Memory B cell (primary cell): ENCODE data around the gene TSSK6.

ENCODE experiments used
- ATAC-seq: fragments of 150-1000 bp; cut with Tn5 transposase; 2 replicates; pipeline ENCODE4 v1.10.0; 2021; ENCODE audit warnings: low read depth, mild to moderate bottlenecking, moderate library complexity
- DNase-seq, 2 donors: peaks; one replicate each; pipeline ENCODE4 v3.0.0; 2022; ENCODE audit warnings: low spot score in 2 of 2
- H3K27ac Mint-ChIP-seq: one replicate; pipeline ENCODE4 v1.8.0; 2022; ENCODE audit warnings: mild to moderate bottlenecking, moderate library complexity, mixed read lengths
- H3K27me3 Mint-ChIP-seq: one replicate; pipeline ENCODE4 v1.8.0; 2022; ENCODE audit warnings: mixed read lengths
- H3K36me3 Mint-ChIP-seq: one replicate; pipeline ENCODE4 v1.8.0; 2022; ENCODE audit warnings: mild to moderate bottlenecking, mixed read lengths
- H3K4me1 Mint-ChIP-seq: one replicate; pipeline ENCODE4 v1.8.0; 2022; ENCODE audit warnings: mixed read lengths
- H3K4me3 Mint-ChIP-seq: one replicate; pipeline ENCODE4 v1.8.0; 2022; ENCODE audit warnings: mild to moderate bottlenecking, moderate library complexity, mixed read lengths
- H3K9me3 Mint-ChIP-seq: one replicate; pipeline ENCODE4 v1.8.0; 2022; ENCODE audit warnings: mixed read lengths

Gene TSSK6

DNA sequence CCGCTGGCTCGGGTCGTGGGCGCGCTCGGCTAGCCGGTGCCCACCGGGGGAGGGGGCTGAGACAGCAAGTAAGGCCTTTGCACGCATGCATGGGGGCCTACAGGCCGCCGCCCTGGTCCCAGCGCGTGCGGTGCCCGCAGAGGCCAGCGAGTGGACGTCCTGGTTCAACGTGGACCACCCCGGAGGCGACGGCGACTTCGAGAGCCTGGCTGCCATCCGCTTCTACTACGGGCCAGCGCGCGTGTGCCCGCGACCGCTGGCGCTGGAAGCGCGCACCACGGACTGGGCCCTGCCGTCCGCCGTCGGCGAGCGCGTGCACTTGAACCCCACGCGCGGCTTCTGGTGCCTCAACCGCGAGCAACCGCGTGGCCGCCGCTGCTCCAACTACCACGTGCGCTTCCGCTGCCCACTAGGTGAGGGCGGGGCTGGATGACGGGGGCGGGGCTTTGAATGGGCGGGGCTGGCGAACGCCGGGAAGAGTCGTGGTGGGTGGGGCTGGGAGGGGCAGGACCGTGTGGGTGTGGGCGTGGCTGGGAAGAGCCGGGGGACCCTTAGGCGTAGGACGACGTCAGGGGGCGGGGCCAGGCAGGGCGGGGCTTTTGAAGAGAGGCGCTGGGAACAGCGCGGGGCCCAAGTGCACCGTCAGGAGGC is 24.8 kb upstream of the TSSK6 start:
- no peaks in the 10 kb centered on the region for H3K36me3 Mint-ChIP-seq
- H3K4me1 Mint-ChIP-seq, result peaks cover 17% of the 10 kb centered on the region
- peak overlapping the region; percentile 62 for H3K4me3 Mint-ChIP-seq
- DNase-seq (peak in 1 of 2 donors; percentile 25), ATAC-seq (peak; percentile 30)
- H3K27ac Mint-ChIP-seq, result no peak overlapping the region
- no peaks in the 10 kb centered on the region for H3K9me3 Mint-ChIP-seq
- H3K27me3 Mint-ChIP-seq, result peaks cover 23% of the 10 kb centered on the region

DNA sequence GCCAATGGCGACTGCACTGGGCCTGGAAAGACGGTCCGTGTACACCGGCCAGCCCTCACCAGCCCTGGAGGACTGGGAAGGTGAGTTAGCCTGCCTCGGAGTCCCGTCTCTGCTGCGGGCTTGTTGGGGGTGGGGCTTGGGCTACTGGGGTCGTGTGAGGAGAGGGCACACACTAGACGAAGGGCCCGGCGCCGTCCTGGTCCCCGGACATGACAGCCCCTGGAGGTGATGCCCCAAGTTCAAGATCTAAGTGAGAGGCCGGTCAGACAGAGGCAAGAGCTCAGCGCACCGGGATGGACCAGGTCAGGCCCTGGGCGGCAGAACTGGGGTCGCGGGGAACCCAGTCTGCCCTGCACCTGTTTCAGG is 24.3 kb upstream of the TSSK6 start:
- no peak for ATAC-seq
- H3K4me3 Mint-ChIP-seq, result peak overlapping the region; percentile 11
- peaks cover 17% of the 10 kb centered on the region for H3K4me1 Mint-ChIP-seq
- no peak for DNase-seq
- H3K27ac Mint-ChIP-seq, result no peak overlapping the region
- H3K36me3 Mint-ChIP-seq, result no peaks in the 10 kb centered on the region
- H3K27me3 Mint-ChIP-seq, result peaks cover 23% of the 10 kb centered on the region
- H3K9me3 Mint-ChIP-seq, result no peaks in the 10 kb centered on the region

DNA sequence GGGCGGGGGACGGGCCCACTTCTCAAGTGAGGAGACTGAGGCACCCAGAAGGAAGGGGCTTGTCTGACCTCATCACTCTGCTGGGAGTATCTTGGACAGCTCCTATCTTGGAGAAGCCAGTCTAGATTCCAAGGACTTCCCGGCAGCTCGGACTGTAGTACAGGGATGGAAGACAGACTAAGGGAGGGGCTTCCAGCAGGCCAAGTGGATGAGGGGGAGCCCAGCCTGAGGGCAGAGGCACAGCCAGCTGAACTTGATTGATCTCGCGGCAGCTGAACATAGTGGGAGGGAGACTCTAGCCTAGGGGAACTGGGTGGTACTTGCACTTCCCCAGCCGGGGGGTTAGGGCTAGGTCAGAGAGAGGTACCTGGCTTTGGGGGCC is 23.4 kb upstream of the TSSK6 start:
- no peak overlapping the region for H3K27ac Mint-ChIP-seq
- no peaks in the 10 kb centered on the region for H3K9me3 Mint-ChIP-seq
- no peaks in the 10 kb centered on the region for H3K36me3 Mint-ChIP-seq
- H3K27me3 Mint-ChIP-seq, result peaks cover 23% of the 10 kb centered on the region
- H3K4me3 Mint-ChIP-seq, result peak overlapping the region; percentile 57
- H3K4me1 Mint-ChIP-seq, result peaks cover 20% of the 10 kb centered on the region
- DNase-seq (no peak), ATAC-seq (no peak)

DNA sequence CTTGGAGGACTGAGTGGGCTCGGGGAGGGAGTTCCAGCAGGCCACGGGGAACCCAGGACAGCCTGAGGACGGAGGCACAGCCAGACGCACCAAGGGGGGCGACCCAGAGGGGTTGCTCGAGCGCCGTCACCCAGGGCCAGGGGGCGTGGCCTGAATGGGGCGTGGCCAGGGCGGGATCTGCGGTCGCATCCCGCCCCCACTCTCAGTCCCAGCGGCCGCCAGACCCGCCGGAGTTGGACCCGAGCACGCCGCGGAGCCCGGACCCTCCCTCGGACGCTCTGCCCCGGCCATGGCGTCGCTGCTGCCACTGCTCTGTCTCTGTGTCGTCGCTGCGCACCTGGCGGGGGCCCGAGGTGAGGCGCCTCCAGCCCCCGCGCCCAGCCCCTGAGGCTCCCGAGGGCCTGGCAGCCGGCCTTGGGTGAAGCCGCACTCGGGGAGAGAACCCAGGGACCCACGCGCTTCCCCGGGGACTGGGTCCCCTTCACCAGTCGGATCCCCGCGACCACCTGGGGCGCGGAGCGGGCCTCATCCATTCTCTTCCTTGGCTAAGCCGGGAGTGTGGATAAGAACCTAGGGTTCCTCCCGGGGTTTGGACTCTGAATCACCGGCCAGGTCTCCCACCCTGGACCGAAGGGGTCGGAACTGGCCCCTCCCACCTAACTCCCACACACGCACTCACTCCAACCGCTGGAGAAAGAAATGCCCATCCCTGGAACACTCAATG is 22.9 kb upstream of the TSSK6 start, which contains the start of gene CILP2:
Gene CILP2, plus strand, starts transcription at position 205 of the 724 bp plus-strand sequence. Its CDS starts 85 bp downstream, at position 290.
- Mint-ChIP-seq H3K4me3 (peak within 1 kb of the TSS; percentile 76), H3K36me3 (no peaks in the 10 kb centered on the region), H3K27ac (no peak within 1 kb of the TSS), H3K4me1 (peaks cover 20% of the 10 kb centered on the region), H3K9me3 (no peaks in the 10 kb centered on the region), H3K27me3 (peaks cover 20% of the 10 kb centered on the region)
- DNase-seq (peak; percentile 45 to 56), ATAC-seq (peak; percentile 41)

DNA sequence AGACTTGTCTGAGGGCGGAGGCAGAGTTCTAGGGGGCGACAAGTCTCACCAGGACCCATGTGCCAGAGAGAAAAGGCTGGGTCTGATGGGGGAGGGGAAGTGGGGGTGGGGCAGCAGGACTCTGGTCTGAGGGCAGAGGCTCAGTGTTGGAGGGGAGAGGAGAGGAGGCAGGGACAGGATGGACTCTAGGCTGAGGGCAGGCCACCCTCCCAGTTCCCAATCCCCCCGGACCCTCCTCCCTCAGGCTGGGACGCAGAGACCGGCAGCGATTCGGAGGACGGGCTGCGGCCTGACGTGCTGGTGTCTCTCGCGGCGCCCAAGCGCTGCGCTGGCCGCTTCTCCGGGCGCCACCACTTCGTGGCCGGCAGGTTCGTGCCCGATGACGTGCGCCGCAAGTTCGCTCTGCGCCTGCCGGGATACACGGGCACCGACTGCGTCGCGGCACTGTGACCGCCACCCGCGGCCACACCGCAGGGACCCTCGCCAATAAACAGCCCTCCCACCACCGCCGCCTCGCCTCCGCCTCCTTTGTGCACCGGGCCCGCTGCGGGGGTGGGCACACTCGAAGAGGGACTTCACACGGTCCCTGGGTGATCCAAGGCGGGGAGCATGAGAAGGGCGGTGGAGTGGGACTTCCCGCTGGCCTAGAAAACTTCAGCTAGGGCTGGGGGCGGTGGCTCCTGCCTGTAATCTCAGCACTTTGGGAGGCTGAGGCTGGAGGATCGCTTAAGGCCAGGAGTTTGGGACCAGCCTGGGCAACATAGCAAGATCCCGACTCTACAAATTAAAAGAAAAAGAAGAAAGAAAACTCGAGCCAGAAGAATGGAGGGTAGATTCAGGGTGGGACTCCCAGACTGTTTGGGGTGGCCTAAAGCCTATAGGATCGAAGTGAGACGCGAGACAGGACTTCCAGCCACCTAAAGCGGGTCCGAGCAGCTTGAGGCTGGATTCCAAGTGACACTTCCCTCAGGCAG is 22.0 kb upstream of the TSSK6 start:
- H3K27me3 Mint-ChIP-seq, result peaks cover 18% of the 10 kb centered on the region
- no peak for DNase-seq
- H3K9me3 Mint-ChIP-seq, result no peaks in the 10 kb centered on the region
- no peak overlapping the region for H3K27ac Mint-ChIP-seq
- H3K4me1 Mint-ChIP-seq, result peaks cover 20% of the 10 kb centered on the region
- H3K36me3 Mint-ChIP-seq, result no peaks in the 10 kb centered on the region
- H3K4me3 Mint-ChIP-seq, result peak overlapping the region; percentile 76
- no peak for ATAC-seq

DNA sequence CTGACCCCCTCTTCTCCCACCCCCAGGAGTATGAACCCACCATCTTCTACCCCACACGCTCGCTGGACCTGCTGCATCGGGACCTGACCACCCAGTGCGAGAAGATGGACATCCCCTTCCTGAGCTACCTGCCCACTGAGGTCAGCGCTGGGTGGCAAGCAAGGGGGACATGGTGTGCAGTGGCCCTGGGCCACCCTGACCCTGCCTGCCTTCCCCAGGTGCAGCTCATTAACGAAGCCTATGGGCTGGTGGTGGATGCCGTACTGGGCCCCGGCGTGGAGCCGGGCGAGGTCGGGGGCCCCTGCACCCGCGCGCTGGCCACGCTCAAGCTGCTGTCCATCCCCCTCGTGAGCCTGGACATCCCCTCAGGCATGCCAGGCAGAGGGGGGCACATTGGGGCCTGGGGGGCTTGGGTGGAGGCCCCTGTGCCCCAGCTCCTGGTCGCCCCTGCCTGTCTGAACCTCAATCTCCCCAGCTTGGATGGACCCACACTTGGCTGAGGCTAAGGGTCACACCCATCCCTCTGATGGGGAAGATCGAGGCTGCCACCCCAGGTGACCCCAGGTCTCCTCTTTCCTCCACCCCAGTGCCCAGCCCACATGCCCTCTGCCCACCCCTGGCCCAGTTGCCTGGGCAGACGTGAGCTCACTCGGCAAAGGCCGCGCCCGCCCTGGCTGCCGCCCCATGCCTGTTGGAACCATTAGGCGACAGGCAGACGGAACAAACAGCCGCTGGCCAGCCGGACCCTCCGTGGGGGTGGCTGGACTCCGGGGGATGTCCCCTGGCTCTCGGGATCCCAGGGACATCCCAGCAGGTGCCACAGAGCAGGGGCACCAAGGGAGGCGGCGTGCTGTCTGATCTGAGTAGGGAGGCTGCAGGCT is 20.2 kb upstream of the TSSK6 start:
- Mint-ChIP-seq H3K4me3 (no peak overlapping the region), H3K27ac (no peak overlapping the region)

DNA sequence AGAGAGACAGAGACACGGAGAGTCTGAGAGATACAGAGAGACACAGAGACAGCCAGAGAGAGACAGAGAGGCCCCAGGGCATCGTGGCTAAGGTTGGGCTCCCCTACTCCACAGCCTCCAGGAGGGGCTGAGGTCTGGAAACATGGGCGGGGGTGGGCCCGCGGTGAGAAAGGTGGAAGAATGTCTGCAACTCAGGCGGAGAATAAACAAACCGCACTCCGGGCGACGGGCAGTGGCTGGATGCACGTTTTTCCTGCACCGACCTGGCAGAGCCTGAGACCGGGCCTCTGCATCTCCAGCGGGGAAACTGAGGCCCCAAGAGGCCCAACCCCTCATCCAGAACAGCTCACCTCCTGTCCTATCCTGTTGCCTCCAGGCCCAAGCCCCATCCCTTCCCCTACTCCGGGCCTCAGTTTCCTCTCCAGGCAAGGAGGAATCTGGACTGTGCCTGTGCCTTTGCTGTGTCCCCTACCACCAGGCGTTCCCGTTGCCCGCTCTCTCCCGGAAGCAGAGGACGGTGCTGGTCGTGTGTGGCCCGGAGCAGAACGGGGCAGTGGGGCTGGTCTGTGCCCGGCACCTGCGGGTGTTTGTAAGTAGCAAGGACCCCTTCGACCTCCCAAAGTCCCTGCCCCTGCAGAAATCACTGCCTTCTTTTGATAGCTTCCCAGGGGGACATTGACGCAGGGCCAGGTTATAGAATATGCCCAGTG is 19.4 kb upstream of the TSSK6 start:
- ATAC-seq (no peak), DNase-seq (no peak)
- no peak overlapping the region for H3K27ac Mint-ChIP-seq
- H3K27me3 Mint-ChIP-seq, result peaks cover 8% of the 10 kb centered on the region
- no peak overlapping the region for H3K4me3 Mint-ChIP-seq
- H3K9me3 Mint-ChIP-seq, result no peaks in the 10 kb centered on the region
- H3K4me1 Mint-ChIP-seq, result peaks cover 17% of the 10 kb centered on the region
- H3K36me3 Mint-ChIP-seq, result no peaks in the 10 kb centered on the region

More for the DNA sequence above, 20.2 kb upstream of the TSSK6 start:
- DNase-seq (no peak), ATAC-seq (no peak)
- Mint-ChIP-seq H3K4me1 (peaks cover 17% of the 10 kb centered on the region), H3K9me3 (no peaks in the 10 kb centered on the region), H3K27me3 (peaks cover 8% of the 10 kb centered on the region), H3K36me3 (no peaks in the 10 kb centered on the region)

DNA sequence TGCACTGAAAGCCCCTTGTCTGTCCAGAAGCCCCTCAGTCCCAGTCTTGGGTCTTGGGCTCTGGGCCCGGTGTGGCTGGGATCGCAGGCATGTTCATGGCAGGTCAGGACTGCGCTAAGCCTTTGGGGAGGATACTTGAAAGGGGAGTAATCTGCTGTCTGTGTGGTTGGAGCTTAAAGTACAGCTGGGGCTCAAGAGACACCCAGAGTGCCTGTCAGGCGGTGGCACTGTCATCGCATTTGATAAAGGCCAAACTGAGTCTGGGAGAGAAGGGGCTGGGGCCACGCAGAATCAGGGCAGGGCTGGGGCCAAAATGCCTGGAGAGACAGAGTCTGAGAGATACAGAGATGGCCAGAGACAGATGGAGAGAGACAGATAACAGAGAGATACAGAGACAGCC is 18.5 kb upstream of the TSSK6 start:
- H3K9me3 Mint-ChIP-seq, result no peaks in the 10 kb centered on the region
- ATAC-seq (no peak), DNase-seq (no peak)
- peaks cover 6% of the 10 kb centered on the region for H3K27me3 Mint-ChIP-seq
- H3K27ac Mint-ChIP-seq, result no peak overlapping the region
- H3K4me1 Mint-ChIP-seq, result peaks cover 15% of the 10 kb centered on the region
- H3K4me3 Mint-ChIP-seq, result no peak overlapping the region
- no peaks in the 10 kb centered on the region for H3K36me3 Mint-ChIP-seq

DNA sequence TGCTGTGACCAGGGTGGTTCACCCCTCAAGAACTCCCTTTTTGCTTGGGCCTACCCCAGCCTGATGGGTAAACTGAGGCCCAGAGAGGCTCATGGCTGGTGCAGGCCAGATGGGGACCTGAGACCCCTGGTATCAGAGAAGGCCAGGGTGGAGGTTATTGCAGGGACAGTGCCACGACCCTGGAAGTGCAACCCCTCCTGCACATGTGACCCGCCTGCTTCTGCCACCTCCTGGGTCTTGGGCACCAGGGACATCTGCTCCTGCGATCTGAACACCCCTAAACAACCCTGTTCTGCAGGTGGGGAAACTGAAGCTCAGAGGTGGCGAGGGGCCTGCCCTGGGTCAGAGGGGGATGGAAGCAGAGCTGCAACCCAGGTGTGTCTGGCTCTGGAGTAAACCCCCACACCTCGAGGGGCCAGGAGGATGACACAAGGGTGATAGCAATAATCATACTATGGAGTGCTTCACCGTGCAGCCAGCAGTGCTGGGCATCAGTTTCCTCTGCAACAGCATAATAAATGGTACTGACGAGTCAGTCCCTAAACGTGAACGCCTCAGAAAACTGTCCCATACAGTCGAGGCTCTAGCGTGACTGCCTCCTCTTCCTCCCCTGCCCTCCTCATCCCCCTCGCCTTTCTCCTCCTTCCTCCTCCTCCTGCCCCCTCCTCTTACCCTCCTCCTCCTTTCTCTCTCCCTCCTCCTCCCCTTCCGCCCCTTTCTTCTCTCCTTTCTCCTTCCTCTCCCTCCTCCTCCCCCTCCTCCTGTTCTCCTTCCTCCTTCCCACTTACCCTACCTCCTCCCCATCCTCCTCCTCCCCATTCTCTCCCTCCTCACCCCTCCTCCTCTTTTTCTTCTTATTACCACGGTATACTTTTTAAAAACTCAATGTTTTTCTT is 17.7 kb upstream of the TSSK6 start:
- DNase-seq (no peak), ATAC-seq (no peak)
- Mint-ChIP-seq H3K9me3 (no peaks in the 10 kb centered on the region), H3K27me3 (peaks cover 2% of the 10 kb centered on the region), H3K36me3 (no peaks in the 10 kb centered on the region), H3K4me3 (no peak overlapping the region), H3K4me1 (peaks cover 10% of the 10 kb centered on the region), H3K27ac (no peak overlapping the region)

DNA sequence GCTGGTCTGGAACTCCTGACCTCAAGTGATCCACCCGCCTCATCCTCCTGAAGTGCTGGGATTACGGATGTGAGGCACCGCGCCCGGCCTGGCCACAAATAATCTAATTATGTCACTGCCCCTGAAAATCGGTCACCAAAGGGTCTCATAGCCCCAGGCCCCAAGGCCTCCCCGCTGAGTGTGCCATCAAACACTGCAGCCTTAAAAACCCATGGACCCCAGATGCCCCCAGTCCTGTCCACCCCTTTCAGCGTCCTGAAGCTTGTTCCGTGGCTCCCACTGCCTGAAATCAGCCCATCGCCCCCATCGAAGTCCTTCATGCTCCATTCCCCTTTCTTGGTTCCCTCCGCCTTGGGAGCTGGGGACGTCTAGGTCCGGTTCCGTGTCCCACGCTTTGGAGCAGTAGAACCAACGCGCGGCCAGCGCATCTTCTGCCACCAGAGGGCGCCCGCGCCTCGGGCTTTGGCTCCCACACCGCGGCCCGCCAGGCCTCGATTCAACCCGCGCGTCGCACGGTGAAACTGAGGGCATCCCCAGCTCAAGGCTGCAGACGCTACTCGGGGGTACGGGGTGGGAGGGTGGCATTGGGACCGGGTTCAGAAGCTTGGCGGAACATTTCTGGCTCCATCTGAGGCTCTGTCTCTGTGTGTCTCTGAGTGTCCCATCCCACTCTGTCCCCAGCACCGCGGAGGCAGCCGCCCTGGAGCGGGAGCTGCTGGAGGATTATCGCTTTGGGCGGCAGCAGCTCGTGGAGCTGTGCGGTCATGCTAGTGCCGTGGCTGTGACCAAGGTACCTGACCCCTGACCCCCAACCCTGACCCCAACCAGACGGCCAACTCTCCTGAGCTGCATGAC is 16.8 kb upstream of the TSSK6 start:
- no peaks in the 10 kb centered on the region for H3K27me3 Mint-ChIP-seq
- no peaks in the 10 kb centered on the region for H3K9me3 Mint-ChIP-seq
- DNase-seq, result peak; percentile 88 to 96
- H3K4me3 Mint-ChIP-seq, result no peak overlapping the region
- H3K4me1 Mint-ChIP-seq, result peaks cover 7% of the 10 kb centered on the region
- no peaks in the 10 kb centered on the region for H3K36me3 Mint-ChIP-seq
- peak overlapping the region; percentile 26 for H3K27ac Mint-ChIP-seq
- ATAC-seq, result peak; percentile 93

DNA sequence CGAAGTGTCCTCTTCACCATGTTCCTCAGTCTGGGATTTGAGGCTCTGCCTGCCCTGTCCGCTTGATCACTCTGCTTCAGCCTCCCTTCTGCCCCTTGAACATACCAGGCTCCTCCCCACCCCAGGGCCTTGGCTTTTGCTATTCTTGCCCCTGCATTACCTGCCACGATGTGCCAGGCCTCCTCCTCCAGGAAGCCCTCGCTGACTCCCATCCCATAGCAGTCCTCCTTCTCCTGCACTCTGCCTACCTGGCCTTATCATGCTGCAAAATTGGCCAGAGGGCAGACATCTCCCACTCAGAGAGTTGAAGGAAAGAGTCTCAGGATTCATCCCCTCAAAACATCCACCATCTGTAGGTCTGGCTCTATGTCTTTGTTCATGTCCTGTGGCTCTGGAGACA is 15.5 kb upstream of the TSSK6 start:
- ATAC-seq, result no peak
- Mint-ChIP-seq H3K27me3 (no peaks in the 10 kb centered on the region), H3K36me3 (no peaks in the 10 kb centered on the region), H3K4me3 (no peak overlapping the region), H3K9me3 (no peaks in the 10 kb centered on the region), H3K27ac (peak overlapping the region; percentile 25), H3K4me1 (peaks cover 7% of the 10 kb centered on the region)
- no peak for DNase-seq
